T1000 (cell line): ENCODE measurements around the gene DMAP1.

Experiments
- DNase-seq: peaks from one replicate; lab custom pipeline; 2025; ENCODE audit warnings: mixed read lengths; lab: John Stamatoyannopoulos, UW

Gene DMAP1

DNA sequence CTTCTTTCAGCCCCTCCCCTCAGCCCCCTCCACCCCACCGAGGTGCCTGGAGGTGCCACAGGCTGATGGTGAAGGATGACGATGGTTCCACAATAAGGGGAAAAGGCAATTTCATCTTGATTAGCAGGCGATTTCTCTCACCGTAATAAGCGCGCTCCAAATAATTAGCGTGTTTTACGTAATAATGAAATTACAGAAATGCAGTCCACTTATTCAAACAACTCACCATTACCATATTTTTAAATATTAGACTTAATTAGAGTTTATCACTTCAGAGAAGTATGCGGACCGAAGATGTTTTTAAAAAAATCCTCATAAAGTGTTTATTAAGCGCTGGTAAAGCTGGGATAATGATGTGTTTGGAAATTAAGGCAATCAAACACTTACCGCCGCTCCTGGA lies 14.9 kb downstream of the DMAP1 start:
- DNase-seq: no peak

GRCh38 chr1:44229435-44230167 lies 16.3 kb downstream of the DMAP1 start:
- no peak for DNase-seq

- DNase-seq: no peak
Measured at GRCh38 chr1:44230796-44231195, 17.5 kb downstream of the DMAP1 start.

- DNase-seq: no peak
Measured at GRCh38 chr1:44233593-44233992, 20.3 kb downstream of the DMAP1 start.

GRCh38 chr1:44235808-44236207 lies 22.5 kb downstream of the DMAP1 start:
- DNase-seq: no peak

DNA sequence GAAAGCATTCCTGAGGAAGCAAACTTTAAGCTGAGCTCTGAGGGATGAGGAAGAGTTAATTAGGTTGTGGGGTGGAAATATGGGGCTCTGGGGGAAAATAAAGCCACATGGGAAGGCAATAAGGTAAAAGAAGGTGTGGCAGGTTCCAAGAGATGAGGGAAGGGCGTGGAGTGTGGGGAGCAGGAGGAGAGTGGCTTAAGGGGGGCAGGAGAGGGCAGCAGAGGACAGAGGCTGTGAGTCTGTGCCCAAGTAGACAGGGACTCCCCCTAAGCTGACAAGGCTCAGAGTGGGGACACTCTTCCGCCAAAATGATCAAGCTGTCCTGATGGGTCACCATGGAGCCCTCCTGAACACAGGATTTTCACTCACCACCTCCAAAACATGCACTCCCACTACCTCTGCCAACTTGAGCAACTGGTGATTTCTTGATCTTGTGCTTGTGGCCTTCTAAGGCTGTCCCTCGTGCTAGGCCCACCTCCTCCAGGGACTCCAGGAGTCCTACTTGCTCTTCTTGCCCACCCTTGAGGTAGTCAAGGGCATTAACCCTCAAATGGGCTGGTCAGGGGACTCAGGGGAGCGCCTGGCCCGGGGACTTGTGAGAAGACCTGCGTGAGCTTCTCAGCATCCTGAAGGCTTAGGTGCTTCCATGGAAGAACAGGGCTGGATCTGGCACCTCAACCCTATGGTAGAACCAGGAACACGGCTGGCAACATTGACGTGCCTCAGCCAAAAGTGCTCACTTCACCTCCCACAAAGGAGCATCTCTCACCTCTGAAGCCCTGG lies 23.4 kb downstream of the DMAP1 start:
- no peak for DNase-seq

DNA sequence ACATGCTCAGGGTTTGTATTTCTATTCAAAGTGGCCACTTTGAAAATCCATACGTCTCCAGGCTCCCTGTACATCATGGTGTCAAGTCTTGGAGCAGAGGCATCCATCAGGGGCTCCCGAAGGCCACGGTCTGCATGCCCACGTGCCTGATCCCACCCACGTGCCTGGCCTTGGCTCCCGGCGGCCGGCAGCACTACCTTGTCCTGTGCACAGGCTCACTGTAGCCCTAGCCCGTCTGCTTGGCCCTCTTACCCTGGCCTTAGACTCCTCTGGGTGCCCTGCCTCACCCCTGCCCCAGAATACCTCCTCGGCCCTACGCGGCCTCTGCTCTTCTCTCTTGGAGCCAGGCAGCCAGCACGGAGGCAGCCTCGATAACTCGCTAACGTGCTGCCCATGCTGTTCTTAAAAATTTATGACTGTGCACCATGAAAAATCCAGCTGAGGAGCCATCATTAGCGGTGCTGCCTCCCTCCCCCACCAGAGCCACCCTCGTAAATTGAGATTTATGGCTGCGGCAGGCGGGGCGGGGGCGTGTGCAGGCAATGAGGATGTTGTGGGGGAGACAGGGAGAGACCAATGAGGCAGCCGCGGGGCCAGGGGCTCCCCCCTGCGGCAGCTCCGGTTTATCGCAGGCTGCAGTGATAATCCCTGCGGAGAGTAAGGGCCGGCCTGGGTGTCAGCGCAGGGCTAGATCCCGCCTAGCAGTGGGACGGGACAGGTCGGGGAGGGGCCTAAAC lies 24.6 kb downstream of the DMAP1 start:
- no peak for DNase-seq

DNA sequence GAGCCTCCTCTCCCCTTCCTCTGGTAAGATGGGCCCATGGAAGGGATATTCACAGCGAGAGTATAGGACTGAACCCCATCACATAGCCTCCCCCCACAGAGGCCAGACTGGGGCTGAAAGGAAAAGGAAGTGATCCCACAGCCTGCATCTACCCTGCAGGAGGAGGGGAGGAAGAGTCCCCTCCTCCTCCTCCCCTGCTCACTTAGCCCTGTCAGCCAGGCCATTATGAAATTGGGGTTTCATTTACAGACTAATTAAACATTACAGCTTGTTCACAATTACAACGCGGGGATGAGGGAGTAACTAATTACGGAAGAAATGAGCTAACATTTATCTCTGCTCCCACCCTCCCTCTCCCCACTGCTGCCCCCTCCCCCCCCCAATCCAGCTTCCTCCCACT lies 25.4 kb downstream of the DMAP1 start:
- no peak for DNase-seq

DNA sequence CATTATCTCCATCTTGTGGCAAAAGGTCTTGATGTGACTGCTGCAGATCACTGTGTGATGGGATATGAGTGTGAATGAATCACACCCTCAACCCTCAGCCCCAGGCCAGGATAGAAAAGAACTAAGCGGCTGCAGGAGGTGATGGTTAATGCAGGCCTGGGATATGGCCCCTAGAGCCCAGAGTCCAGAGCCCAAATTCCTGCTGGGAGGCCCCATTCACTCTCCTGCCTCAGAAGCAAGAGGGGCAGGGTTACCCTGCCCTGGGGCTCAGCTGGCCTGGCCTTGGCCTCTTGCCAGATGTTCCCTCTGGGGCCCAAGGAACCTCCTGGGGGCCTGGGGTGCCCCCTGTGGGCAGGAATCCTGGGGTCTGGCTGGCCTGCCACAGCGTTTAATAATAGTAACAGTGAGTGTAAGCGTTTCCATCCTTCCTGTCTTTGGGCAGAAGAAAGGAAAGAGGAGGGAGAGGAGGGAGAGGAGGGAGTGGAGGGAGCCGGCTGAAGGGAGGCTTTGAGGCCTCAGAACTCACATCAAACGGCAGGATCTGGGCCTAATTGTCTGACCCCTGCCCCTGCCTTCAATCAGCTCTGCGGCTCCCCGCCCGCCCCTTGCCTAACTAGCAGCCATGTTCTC lies 26.2 kb downstream of the DMAP1 start:
- no peak for DNase-seq

DNA sequence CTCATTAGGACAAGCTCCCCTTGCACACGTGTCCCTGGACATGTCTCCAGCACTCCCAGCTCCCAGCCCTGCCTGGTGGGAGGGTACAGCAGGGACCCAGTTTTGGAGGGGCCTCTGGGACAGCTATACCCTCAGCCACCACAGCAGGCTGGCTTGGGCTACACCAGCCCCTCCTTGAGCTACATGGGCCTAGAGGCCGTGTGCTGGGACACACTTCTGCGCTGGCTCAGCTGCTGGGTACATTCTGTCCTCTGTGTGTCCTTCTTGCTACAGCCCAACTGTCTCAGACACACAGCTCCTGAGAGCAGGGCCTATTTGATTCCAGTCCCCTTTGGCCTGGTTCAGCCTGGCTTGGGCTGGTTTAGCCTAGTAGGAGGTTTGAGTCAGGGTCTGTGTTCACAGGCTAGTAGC lies 26.7 kb downstream of the DMAP1 start:
- DNase-seq: no peak

GRCh38 chr1:44240802-44241671 lies 27.8 kb downstream of the DMAP1 start:
- DNase-seq: no peak

- DNase-seq: no peak
Measured at GRCh38 chr1:44242746-44243145, 29.5 kb downstream of the DMAP1 start.

- DNase-seq: no peak
Measured at GRCh38 chr1:44243782-44244495, 30.7 kb downstream of the DMAP1 start.

DNA sequence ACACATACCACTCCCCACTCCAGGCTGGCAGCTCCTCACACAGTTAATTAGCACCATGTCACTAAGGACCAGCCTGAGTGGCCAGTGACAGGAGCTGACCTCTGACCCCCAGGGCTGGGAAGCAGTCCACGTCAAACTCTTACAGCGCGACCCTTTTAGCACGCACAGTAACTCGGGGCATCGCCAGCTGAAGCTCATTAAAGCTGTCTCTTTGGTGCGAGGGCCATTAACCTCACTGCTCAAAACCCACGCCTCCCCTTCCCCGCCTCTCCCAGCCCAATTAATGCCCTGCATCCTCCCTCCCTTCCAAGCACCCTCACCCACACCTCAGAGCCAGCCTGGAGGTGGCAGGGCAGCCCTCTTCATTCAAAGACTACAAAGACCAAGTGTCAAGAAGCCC lies 31.7 kb downstream of the DMAP1 start:
- DNase-seq: no peak

GRCh38 chr1:44246806-44247205 lies 33.5 kb downstream of the DMAP1 start:
- DNase-seq: no peak

- no peak for DNase-seq
Measured at GRCh38 chr1:44249543-44249942, 36.3 kb downstream of the DMAP1 start.

- DNase-seq: no peak
Measured at GRCh38 chr1:44250068-44250781, 37.0 kb downstream of the DMAP1 start.

GRCh38 chr1:44251486-44251885 lies 38.2 kb downstream of the DMAP1 start:
- no peak for DNase-seq

- DNase-seq: no peak
Measured at GRCh38 chr1:44251989-44252671, 38.9 kb downstream of the DMAP1 start.
